H54 (cell line): ENCODE results near the gene FLT3LG.
"Not testable (repeated sequence)": the region's sequence is repeated elsewhere in the genome, so short reads cannot be mapped to it uniquely, and the experiment has no call there.

Experiments used
- DNase-seq: peaks from one replicate; pipeline ENCODE4 v3.0.0; 2011; ENCODE audit warnings: low spot score, mixed read lengths; ENCODE audit not compliant: insufficient read length
- FAIRE-seq: peaks from 3 replicates; lab custom pipeline; 2011; peaks lifted over from hg19 to GRCh38; lab: Jason Lieb, UNC
- POLR2A ChIP-seq: IDR thresholded peaks from 2 replicates; pipeline ENCODE4 v1.6.1; 2011; ENCODE audit warnings: low read depth, mild to moderate bottlenecking, low read length

FLT3LG gene

GRCh38 chr19:49463960-49464740 is 9.9 kb upstream of the FLT3LG start:
- no peak for TF ChIP-seq POLR2A
- FAIRE-seq = no peak
- DNase-seq = no peak

DNA sequence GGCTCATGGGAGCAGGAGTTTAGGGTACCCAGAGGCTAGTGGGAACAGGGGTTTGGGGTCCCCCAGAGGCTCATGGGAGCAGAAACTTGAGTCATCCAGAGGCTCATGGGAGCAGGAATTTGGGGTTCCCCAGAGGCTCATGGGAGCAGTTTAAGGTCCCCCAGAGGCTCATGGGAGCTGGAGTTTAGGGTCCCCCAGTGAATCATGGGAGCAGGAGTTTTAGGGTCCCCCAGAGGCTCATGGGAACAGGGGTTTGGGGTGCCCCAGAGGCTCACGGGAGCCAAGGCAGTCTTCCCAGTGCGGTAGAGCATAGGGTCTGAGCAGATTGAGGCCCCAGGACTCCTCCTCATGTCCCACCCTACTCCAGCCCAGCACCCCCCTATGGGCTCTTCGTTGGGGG is 8.6 kb upstream of the FLT3LG start:
- TF ChIP-seq POLR2A = no peak
- FAIRE-seq (no peak), DNase-seq (no peak)

- no peak for FAIRE-seq
- DNase-seq = no peak
- TF ChIP-seq POLR2A = no peak
These were observed 5.8 kb upstream of the FLT3LG start for GRCh38 chr19:49468199-49468598.

GRCh38 chr19:49468746-49469447 is 5.1 kb upstream of the FLT3LG start:
- no peak for FAIRE-seq
- DNase-seq = peak; percentile 74
- TF ChIP-seq POLR2A = no peak

DNA sequence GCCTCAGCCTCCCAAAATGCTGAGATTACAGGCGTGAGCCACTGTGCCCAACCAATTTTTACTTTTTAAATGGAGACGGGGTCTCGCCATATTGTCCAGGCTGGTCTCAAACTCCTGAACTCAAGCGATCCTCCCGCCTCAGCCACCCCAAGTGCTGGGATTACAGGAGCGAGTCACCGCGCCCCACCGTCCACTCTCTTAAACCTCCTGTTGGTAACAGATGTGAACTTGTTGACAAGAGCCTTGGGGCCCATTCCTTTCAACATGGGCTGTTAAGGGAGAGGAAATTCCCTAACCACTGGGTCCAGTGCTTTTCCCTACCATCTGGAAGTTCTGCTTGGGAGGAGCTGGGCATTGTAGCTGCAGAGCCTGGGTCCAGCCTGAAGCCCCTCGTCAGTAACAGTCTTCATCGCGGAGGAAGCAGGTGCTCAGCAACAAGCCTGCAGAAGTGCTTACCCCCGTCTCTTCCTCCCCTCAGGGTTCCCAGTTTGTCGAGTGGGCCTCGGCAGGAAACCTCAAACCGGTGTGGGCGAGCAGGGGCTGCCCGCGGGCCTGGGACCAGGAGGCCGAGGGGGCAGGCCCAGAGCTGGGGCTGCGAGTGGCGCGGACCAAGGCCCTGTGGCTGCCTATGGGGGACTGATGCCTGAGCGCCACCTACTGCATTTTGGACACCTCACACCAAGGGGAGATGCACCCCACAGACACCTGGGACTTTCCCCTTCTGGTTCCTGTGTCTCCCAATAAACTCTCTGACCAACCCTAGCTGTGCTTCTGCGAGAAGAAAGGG is 4.0 kb upstream of the FLT3LG start:
- TF ChIP-seq POLR2A = no peak
- FAIRE-seq (no peak), DNase-seq (no peak)

DNA sequence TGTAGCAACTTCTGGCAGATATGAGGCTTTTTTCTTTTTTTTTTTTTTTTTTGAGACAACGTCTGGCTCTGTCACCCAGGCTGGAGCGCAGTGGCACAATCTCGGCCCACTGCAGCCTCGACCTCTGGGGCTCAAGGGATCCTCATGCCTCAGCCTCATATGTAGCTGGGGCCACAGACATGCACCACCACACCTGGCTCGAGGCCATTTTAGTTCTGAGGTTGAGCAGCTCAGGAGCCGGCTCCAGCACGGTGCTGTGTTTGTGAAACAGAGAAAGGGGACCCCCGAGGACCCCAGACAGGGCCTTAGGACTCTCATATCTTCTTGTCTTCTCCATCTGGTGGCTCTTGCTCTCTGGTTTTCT is 3.4 kb upstream of the FLT3LG start:
- no peak for TF ChIP-seq POLR2A
- DNase-seq (no peak), FAIRE-seq (no peak)

DNA sequence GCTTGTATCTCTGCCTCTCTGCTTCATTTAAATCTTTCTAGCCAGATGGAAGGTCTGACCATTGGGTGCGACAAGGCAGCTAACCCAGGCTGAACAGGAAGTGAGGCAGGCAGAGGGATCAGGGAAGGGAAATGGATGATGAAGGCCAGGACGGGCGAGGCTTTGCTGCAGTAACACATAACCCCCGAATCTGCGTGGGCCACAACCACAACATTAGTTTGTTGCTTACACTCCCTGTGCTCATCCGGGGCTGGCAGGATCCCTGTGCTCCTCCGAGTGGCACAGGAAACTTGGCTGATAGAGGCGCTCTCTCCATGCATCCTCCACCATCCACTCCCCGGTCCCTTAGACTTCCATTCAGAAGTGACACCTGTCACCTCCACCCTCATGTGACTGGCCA is 1.1 kb upstream of the FLT3LG start:
- FAIRE-seq (no peak), DNase-seq (no peak)
- TF ChIP-seq POLR2A = no peak

DNA sequence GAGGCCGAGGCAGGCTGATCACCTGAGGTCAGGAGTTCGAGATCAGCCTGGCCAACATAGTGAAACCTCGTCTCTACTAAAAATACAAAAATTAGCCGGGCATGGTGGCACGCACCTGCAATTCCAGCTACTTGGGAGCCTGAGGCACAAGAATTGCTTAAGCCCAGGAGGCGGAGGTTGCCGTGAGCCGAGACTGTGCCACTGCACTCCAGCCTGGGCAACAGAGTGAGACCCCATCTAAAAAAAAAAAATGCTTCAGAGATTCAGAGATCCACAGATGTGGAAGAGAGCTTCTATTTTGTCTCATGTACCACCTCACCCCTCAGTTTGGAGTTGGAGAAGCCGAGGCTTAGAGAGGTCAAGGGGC is 531 bp upstream of the FLT3LG start:
- not testable (repeated sequence) for DNase-seq, FAIRE-seq

GRCh38 chr19:49474542-49474924 is 518 bp downstream of the FLT3LG start:
- FAIRE-seq (no peak), DNase-seq (no peak)
- TF ChIP-seq POLR2A = 0 out of 2 replicates have a peak, but pooled peaks have one; percentile 2

DNA sequence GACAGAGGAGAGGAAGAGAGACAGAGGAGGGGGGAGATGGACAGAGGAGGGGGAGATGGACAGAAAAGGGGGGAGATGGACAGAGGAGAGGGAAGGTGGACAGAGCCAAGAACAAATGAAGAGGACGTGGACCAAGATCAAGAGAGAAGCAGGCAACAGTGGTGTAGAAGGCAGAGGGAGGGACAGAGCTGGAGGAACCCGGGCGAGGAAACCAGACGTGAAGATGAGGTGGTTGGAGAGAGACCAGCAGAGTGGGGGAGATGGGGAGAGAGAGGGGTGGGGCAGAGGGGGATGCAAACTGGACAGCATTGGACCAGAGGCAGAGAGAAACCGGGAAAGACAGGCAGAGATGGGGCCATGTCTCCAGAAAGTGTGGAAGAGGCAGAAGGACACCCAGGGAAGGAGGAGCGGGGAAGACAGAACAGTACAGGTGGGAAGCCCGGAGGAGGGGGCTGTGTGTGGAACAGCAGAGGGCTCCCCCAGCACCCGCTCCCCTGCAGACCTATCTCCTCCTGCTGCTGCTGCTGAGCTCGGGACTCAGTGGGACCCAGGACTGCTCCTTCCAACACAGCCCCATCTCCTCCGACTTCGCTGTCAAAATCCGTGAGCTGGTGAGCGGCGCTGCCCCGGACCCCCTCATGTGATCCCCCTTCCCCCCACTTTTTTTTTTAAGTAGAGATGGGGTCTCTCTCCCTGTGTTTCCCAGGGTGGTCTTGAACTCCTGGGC is 1.3 kb downstream of the FLT3LG start:
- no peak for TF ChIP-seq POLR2A
- no peak for FAIRE-seq

GRCh38 chr19:49475995-49476880 is 2.2 kb downstream of the FLT3LG start:
- FAIRE-seq = no peak
- DNase-seq = no peak
- no peak for TF ChIP-seq POLR2A

More for the DNA sequence above, 1.3 kb downstream of the FLT3LG start:
- no peak for DNase-seq

DNA sequence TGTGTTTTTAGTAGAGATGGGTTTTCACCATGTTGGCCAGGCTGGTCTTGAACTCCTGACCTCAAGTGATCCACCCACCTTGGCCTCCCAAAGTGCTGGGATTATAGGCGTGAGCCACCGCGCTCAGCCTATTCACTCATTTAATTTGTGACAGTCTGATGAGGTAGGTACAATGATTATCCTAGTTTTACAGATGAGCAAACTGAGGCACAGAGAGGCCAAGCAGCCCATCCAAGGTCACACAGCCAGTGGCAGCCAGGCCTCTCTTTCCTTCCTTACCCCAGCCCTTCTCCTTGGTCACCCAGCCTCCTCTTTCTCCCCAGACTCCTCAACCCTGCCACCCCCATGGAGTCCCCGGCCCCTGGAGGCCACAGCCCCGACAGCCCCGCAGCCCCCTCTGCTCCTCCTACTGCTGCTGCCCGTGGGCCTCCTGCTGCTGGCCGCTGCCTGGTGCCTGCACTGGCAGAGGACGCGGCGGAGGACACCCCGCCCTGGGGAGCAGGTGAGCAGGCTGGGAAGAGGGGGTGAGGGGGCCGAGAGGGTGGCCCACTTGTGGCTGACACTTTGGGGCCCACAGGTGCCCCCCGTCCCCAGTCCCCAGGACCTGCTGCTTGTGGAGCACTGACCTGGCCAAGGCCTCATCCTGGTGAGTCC is 6.1 kb downstream of the FLT3LG start:
- no peak for DNase-seq
- no peak for TF ChIP-seq POLR2A
- no peak for FAIRE-seq

DNA sequence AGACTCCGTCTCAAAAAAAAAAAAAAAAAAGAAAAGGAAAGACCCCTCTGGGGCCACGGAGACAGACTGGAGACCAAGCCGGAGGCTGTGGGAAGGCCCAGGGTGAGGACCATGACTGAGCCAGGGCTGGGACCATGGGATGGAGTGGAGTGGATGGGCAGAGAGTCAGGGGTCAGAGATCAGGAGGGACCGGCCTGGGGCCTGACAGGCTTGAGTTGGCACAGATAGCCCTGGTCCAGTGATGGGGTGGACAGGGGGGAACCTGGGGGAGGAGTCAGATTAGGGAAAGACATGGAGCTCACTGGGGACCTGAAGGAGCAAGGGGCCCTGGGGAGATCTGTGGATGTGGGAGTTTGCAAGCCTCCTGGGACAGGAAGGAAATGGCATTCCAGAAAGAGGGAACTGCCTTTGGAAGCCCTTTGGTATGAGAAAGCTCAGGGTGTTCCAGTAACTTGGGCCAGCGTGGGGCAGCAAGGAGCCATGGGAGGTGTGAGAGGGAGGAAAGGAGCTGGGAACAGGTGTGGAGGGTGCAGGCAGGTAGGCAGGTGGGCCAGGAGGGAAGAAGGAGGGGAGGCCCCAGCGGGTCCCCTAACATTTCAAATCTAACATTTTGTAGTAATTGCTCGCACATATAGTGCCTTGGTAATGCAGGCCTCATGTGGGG is 7.1 kb downstream of the FLT3LG start:
- FAIRE-seq (no peak), DNase-seq (no peak)

More for the DNA sequence above, 7.1 kb downstream of the FLT3LG start:
- no peak for TF ChIP-seq POLR2A
